ENCODE data around the gene KRT77.

DNA sequence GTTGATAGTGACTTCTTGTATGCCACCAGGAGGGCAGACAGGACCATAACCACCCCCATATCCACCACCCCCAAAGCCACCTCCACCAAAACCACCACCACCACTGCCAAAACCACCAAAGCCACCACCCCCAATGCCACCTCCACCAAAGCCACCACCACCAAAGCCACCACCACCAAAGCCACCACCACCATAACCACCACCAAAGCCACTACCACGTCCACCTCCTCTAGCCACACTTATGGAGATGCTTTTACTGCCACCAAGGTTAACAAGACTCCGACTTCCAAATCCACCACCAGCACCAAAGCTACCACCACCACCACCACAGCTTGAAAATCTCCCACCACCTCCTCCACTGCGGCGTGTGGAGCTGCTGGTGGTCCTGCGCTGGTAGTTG is 23.4 kb downstream of the KRT77 start:
- no peak for TF ChIP-seq EZH2 (IDR thresholded peaks at IDR 0.05; ENCODE audit: borderline replicate concordance, insufficient read depth, low read length, poor library complexity, severe bottlenecking)
- TF ChIP-seq, protein P1, sequence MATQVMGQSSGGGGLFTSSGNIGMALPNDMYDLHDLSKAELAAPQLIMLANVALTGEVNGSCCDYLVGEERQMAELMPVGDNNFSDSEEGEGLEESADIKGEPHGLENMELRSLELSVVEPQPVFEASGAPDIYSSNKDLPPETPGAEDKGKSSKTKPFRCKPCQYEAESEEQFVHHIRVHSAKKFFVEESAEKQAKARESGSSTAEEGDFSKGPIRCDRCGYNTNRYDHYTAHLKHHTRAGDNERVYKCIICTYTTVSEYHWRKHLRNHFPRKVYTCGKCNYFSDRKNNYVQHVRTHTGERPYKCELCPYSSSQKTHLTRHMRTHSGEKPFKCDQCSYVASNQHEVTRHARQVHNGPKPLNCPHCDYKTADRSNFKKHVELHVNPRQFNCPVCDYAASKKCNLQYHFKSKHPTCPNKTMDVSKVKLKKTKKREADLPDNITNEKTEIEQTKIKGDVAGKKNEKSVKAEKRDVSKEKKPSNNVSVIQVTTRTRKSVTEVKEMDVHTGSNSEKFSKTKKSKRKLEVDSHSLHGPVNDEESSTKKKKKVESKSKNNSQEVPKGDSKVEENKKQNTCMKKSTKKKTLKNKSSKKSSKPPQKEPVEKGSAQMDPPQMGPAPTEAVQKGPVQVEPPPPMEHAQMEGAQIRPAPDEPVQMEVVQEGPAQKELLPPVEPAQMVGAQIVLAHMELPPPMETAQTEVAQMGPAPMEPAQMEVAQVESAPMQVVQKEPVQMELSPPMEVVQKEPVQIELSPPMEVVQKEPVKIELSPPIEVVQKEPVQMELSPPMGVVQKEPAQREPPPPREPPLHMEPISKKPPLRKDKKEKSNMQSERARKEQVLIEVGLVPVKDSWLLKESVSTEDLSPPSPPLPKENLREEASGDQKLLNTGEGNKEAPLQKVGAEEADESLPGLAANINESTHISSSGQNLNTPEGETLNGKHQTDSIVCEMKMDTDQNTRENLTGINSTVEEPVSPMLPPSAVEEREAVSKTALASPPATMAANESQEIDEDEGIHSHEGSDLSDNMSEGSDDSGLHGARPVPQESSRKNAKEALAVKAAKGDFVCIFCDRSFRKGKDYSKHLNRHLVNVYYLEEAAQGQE (IDR thresholded peaks at IDR 0.05; ENCODE audit: borderline replicate concordance) = no peak
- TF ChIP-seq, protein P2, sequence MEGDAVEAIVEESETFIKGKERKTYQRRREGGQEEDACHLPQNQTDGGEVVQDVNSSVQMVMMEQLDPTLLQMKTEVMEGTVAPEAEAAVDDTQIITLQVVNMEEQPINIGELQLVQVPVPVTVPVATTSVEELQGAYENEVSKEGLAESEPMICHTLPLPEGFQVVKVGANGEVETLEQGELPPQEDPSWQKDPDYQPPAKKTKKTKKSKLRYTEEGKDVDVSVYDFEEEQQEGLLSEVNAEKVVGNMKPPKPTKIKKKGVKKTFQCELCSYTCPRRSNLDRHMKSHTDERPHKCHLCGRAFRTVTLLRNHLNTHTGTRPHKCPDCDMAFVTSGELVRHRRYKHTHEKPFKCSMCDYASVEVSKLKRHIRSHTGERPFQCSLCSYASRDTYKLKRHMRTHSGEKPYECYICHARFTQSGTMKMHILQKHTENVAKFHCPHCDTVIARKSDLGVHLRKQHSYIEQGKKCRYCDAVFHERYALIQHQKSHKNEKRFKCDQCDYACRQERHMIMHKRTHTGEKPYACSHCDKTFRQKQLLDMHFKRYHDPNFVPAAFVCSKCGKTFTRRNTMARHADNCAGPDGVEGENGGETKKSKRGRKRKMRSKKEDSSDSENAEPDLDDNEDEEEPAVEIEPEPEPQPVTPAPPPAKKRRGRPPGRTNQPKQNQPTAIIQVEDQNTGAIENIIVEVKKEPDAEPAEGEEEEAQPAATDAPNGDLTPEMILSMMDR (IDR thresholded peaks at IDR 0.05; ENCODE audit: poor library complexity, severe bottlenecking) = no peak
- no peak for TF ChIP-seq POLR2AphosphoS5 (IDR thresholded peaks at IDR 0.05)
- no peak for TF ChIP-seq RAD21 (conservative IDR thresholded peaks at IDR 0.05)

Data from neural cell (in vitro differentiated cells).